DOHH2 (cell line): ENCODE results near the gene DNAH3.
"Not testable (repeated sequence)": the region's sequence is repeated elsewhere in the genome, so short reads cannot be mapped to it uniquely, and the experiment has no call there.

Experiments
- H3F3A ChIP-seq: fragments of 200-600 bp; sonication (generic), shearing (Covaris generic); 2 replicates; pipeline ENCODE4 v1.6.0; 2016; ENCODE audit warnings: antibody characterized with exemption, mild to moderate bottlenecking; ENCODE audit not compliant: control insufficient read depth, insufficient read depth
- H3K27ac ChIP-seq: fragments of 200-600 bp; sonication (generic); 2 replicates; pipeline ENCODE4 v1.5.1; 2014; ENCODE audit warnings: low read depth, mild to moderate bottlenecking, low read length, moderate library complexity
- H3K27me3 ChIP-seq: fragments of 200-600 bp; sonication (generic); 2 replicates; pipeline ENCODE4 v1.6.1; 2014; ENCODE audit warnings: mild to moderate bottlenecking, low read length, mixed read lengths; ENCODE audit not compliant: control insufficient read depth
- H3K36me3 ChIP-seq: fragments of 200-600 bp; sonication (generic); 2 replicates; pipeline ENCODE4 v1.6.1; 2014; ENCODE audit warnings: mild to moderate bottlenecking, low read length, moderate library complexity, mixed read lengths; ENCODE audit not compliant: control insufficient read depth
- H3K4me1 ChIP-seq: fragments of 200-600 bp; sonication (generic); 2 replicates; pipeline ENCODE4 v1.6.1; 2014; ENCODE audit warnings: mild to moderate bottlenecking, low read length, mixed read lengths; ENCODE audit not compliant: control insufficient read depth
- H3K4me2 ChIP-seq: fragments of 200-600 bp; sonication (generic); 2 replicates; pipeline ENCODE4 v1.6.0; 2014; ENCODE audit warnings: mild to moderate bottlenecking, low read length, moderate library complexity
- H3K4me3 ChIP-seq: fragments of 200-600 bp; sonication (generic); 2 replicates; pipeline ENCODE4 v1.5.1; 2014; ENCODE audit warnings: mild to moderate bottlenecking, low read length, mixed read lengths
- H3K79me2 ChIP-seq: fragments of 200-600 bp; sonication (generic); 2 replicates; pipeline ENCODE4 v1.6.1; 2014; ENCODE audit warnings: mild to moderate bottlenecking, low read length, mixed read lengths; ENCODE audit not compliant: control insufficient read depth
- H3K9me2 ChIP-seq: fragments of 200-600 bp; sonication (generic); replicated peaks from 2 replicates; pipeline ENCODE4 v1.6.1; 2014; ENCODE audit warnings: mild to moderate bottlenecking, low read length, mixed read lengths; ENCODE audit not compliant: control insufficient read depth
- H3K9me3 ChIP-seq: fragments of 200-600 bp; sonication (generic); 2 replicates; pipeline ENCODE4 v1.6.1; 2014; ENCODE audit warnings: antibody characterized with exemption, low read length, mixed read lengths; ENCODE audit not compliant: control insufficient read depth, insufficient read depth
- H4K20me1 ChIP-seq: fragments of 200-600 bp; sonication (generic); 2 replicates; pipeline ENCODE4 v1.6.0; 2014; ENCODE audit warnings: low read depth, mild to moderate bottlenecking, antibody characterized with exemption, low read length, moderate library complexity; ENCODE audit not compliant: control insufficient read depth, insufficient read depth
- EZH2phosphoT487 ChIP-seq: fragments of 200-600 bp; sonication (generic); IDR thresholded peaks from 2 replicates; pipeline ENCODE4 v1.6.1; 2017; ENCODE audit warnings: borderline replicate concordance, mild to moderate bottlenecking, antibody characterized with exemption, low read length, moderate library complexity, mixed read lengths
- TF ChIP-seq, protein P1 (sequence below): fragments of 200-600 bp; sonication (generic); IDR thresholded peaks from one replicate; pipeline ENCODE4 v1.5.1; 2014; ENCODE audit warnings: antibody characterized with exemption, mild to moderate bottlenecking, low read depth, low read length; ENCODE audit not compliant: poor library complexity, severe bottlenecking

The DNAH3 gene

DNA sequence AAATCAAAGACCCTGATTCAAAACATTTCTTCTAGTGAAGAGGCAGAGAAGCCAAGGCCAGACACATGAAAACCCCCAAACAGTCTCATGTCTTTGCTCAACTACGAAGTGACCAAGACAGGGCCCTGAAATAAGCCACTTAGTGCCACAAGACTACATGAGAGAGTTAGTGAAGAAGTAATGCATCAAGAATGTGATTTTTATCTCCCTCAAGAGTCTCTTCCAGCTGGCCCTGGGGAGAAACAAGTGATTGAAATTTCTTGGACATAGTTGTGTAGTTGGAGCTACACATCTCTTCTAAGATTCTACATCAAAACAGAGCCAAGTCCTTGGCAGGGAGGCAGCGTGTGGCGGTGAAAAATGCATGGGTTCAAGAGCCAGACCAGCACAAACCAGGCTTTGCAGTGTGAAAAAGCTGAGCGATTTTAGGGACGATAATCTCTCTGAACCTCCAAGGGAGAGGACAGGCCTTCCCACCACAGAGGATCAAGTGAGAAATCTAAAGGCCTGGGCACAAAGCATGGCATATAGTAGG lies 219.5 kb downstream of the DNAH3 start:
- H3K9me3 ChIP-seq, result no peaks in the 10 kb centered on the region
- H3K36me3 ChIP-seq, result no peaks in the 10 kb centered on the region
- no peak overlapping the region for H3K4me3 ChIP-seq
- no peaks in the 10 kb centered on the region for H3K4me1 ChIP-seq
- H3F3A ChIP-seq, result no peaks in the 10 kb centered on the region
- H3K9me2 ChIP-seq, result no peaks in the 10 kb centered on the region
- TF ChIP-seq EZH2phosphoT487, result no peak
- TF ChIP-seq, protein P1, sequence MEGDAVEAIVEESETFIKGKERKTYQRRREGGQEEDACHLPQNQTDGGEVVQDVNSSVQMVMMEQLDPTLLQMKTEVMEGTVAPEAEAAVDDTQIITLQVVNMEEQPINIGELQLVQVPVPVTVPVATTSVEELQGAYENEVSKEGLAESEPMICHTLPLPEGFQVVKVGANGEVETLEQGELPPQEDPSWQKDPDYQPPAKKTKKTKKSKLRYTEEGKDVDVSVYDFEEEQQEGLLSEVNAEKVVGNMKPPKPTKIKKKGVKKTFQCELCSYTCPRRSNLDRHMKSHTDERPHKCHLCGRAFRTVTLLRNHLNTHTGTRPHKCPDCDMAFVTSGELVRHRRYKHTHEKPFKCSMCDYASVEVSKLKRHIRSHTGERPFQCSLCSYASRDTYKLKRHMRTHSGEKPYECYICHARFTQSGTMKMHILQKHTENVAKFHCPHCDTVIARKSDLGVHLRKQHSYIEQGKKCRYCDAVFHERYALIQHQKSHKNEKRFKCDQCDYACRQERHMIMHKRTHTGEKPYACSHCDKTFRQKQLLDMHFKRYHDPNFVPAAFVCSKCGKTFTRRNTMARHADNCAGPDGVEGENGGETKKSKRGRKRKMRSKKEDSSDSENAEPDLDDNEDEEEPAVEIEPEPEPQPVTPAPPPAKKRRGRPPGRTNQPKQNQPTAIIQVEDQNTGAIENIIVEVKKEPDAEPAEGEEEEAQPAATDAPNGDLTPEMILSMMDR, result no peak
- no peak overlapping the region for H3K27ac ChIP-seq
- H3K4me2 ChIP-seq, result no peak overlapping the region
- H3K79me2 ChIP-seq, result no peaks in the 10 kb centered on the region
- no peaks in the 10 kb centered on the region for H4K20me1 ChIP-seq
- H3K27me3 ChIP-seq, result peaks cover 4% of the 10 kb centered on the region; the same call in 1 of the 2 replicates

DNA sequence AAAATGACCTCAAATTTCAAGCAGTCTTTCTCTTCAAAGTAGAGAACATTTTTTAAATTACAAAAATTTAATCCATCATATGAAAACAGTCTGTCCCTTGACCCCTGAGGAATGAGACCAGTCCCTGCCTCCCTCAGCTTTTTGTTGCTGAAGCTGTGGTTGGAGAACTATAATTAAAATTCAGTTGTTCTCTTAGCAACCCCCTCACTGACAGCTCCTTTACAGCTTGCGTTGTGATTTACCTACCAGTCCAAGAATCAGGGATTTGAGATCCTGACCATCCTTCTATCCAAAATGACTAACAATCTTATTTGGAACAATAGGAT lies 220.3 kb downstream of the DNAH3 start:
- no peaks in the 10 kb centered on the region for H3K4me1 ChIP-seq
- TF ChIP-seq EZH2phosphoT487, result no peak
- TF ChIP-seq, protein P1, result no peak
- no peak overlapping the region for H3K27ac ChIP-seq
- H3K79me2 ChIP-seq, result no peaks in the 10 kb centered on the region
- no peaks in the 10 kb centered on the region for H3K9me3 ChIP-seq
- H3F3A ChIP-seq, result no peaks in the 10 kb centered on the region
- no peak overlapping the region for H3K4me3 ChIP-seq
- H3K9me2 ChIP-seq, result no peaks in the 10 kb centered on the region
- peaks cover 4% of the 10 kb centered on the region; the same call in 1 of the 2 replicates for H3K27me3 ChIP-seq
- H3K4me2 ChIP-seq, result no peak overlapping the region
- no peaks in the 10 kb centered on the region for H4K20me1 ChIP-seq
- 0 out of 2 replicates have a peak, but pooled peaks cover 3% of the 10 kb centered on the region for H3K36me3 ChIP-seq

DNA sequence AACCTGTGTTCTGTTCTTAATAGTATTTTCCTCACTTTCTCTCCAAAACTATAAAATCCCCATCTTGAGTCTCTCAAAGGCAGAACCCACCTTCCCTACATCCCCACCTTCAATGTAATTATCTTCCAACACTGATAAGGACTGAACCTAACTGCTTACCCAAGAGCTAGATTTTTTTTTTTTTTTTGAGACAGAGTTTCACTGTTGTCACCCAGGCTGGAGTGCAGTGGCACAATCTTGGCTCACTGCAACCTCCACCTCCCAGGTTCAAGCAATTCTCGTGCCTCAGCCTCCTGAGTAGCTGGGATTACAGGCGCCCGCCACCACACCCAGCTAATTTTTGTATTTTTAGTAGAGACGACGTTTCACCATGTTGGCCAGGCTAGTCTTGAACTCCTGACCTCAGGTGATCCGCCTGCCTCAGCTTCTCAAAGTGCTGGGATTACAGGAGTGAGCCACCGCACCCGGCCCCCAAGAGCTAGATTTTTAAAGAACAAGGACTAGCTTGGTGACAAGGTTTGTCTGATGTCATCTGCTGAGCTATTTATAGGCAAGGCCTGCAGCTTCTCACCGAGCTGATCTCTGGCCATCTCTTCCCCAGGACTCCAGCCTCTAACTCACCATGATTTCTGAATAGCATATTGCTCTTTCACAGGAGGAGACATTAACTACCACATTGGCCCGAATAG lies 220.8 kb downstream of the DNAH3 start:
- H3K9me3 ChIP-seq, H4K20me1 ChIP-seq, H3K9me2 ChIP-seq, H3K79me2 ChIP-seq, H3K4me3 ChIP-seq, H3K27me3 ChIP-seq, H3K27ac ChIP-seq, H3F3A ChIP-seq, H3K4me1 ChIP-seq, H3K36me3 ChIP-seq, H3K4me2 ChIP-seq: not testable (repeated sequence)

DNA sequence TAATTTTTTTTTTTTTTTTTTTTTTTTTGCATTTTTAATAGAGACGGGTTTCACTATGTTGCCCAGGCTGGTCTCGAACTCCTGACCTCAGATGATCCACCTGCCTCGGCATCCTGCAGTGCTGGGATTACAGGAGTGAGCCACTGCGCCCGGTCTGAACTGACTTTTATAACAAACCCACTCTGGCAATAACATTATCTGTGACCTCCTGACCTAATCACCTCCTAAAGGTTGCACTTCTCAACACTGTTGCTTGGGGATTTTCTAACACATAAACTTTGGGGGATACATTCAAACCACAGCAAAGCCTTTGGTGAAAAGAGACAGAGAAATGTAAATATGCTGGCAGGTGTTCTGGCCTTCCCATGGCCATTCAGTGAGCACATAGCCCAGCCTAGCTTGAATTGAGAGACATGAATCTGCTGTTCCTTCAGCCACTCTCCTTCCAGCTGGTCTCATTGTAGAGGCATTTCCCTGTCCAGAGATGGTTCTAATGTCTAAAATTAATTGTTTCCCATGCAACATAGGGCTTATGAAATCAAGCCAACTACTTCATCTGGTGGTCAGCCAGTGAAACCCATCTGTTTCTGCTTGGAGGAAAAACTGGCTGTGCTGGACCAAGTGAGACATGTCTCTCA lies 221.8 kb downstream of the DNAH3 start:
- H3K4me3 ChIP-seq, result no peak overlapping the region
- H3K27me3 ChIP-seq, result no peaks in the 10 kb centered on the region

More for the DNA sequence above, 221.8 kb downstream of the DNAH3 start:
- Histone ChIP-seq H3F3A (no peaks in the 10 kb centered on the region), H3K9me2 (no peaks in the 10 kb centered on the region), H3K4me2 (no peak overlapping the region), H3K9me3 (no peaks in the 10 kb centered on the region), H3K27ac (no peak overlapping the region), H3K4me1 (no peaks in the 10 kb centered on the region), H3K79me2 (no peaks in the 10 kb centered on the region), H4K20me1 (no peaks in the 10 kb centered on the region), H3K36me3 (peaks cover 8% of the 10 kb centered on the region; the same call in 1 of the 2 replicates)
- TF ChIP-seq, protein P1, result no peak
